ENCODE results near the gene SNTG2.
A peak's percentile ranks its signal among the peaks of the same experiment; 100 is the strongest.

Gene SNTG2

DNA sequence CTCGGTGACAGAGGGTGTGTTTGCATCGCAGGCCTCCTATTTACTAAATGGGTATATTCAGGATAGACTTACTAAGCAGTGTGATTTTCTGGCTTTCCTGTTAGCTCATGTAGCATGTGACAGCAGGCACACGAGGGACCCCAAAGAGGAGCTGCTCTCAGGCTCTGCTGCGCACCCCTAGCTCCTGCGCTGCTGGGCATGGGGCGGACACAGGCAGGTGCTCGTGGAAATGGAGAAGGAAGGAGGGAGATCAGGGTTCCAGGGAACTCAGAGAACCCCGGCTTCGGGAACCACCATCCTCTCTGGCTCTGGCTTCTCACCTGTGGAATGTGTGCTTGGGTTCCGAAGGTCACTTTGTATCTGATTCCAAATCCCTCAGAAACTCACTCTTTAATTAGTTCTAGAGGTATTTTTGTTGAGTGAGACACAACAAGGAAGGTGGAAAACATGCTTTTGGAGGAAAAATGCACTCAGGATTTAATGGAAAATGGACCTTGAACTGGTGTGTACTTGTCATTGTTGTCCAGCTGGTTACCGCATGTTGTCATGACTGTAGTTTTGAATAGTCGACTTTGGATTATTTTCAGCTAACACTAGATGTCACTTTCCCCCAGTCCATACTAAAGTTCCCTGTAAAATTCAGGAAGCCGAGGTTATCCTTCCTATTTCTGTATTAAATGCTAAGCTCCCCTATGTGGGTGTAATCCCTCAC lies 3.5 kb downstream of the SNTG2 start:
- DNase-seq = no peak
- no peak for TF ChIP-seq POLR2A (IDR thresholded peaks at IDR 0.05; ENCODE audit: low read length)
- no peak for TF ChIP-seq GATA1 (IDR thresholded peaks at IDR 0.05; ENCODE audit: low read depth, low read length)

DNA sequence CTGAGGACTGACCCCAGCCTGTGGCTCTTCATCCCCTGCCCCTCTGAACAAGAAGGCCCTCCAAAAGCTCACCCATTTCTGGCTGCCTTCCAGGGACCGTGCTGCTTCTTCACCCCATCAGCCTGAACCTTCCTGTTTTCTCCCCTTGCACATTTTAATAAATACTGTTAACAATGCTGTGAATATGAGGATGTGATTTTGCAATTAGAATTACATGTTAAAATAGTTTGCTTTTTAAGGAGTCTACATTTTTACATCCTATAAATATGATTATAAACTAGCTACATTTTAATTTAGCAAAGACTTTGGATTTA lies 4.0 kb downstream of the SNTG2 start:
- no peak for DNase-seq
- TF ChIP-seq POLR2A (IDR thresholded peaks at IDR 0.05; ENCODE audit: low read length) = no peak
- no peak for TF ChIP-seq GATA1 (IDR thresholded peaks at IDR 0.05; ENCODE audit: low read depth, low read length)

DNA sequence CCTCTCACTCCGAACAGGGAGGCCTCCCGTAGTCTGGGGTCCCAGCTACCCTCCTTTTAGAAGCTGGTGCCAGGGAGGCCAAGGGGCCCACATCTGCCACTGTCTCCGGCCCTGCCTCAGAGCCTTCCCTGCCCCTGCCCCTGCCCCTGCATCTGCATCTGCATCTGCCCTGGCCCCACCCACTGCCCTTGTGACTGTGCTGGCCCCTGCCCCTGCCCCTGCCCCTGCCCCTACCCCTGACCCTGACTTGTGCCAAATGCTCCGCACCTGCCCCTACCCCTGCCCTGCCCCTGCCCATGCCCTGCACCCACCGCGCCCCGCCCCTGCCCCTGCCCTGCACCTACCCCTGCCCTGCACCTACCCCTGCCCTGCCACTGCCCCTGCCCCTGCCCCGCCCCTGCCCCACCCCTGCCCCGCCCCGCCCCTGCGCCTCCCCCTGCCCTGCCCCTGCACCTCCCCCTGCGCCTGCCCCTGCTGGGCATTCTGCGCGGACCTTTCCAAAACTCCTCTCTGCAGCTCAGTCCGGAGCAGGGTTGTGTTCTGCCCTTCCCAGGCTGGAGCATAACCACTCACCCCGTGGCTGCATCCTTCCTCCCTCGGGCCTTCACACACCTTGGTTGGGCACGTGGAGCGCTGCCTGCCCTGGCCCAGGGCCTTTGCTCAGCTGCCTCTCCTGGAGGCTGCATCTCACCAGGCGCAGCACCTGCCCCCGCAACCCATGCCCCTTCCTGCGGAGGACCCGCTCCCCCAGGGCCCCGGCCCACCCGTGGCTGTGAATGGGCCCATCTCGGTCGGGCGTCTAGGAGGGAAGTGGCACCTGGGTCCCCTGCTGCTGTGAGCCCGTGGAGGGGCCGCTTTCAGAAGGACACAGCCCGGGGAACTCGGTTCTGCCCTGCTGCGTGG lies 5.4 kb downstream of the SNTG2 start:
- no peak for DNase-seq
- TF ChIP-seq POLR2A (IDR thresholded peaks at IDR 0.05; ENCODE audit: low read length) (no peak), GATA1 (IDR thresholded peaks at IDR 0.05; ENCODE audit: low read depth, low read length) (no peak)

DNA sequence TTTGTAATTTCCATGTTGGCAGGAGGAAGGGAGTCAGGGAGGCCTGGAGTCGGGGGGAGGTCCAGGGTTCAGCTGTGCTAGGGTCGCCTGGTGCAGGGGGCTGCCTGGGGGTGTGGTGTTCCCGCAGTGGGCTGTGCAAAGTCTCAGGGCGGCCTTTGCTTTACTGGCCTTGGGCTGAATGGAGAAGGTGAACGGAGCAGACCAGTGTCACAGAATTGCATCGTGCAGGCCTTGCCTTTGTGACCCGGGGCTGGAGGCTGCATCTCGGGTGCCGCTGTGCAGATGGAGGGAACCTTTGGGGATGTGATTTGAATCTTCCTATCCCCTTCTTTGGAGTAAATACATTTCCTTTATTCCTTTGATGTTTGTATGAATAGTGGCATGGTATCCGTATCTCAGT lies 8.8 kb downstream of the SNTG2 start:
- TF ChIP-seq POLR2A (IDR thresholded peaks at IDR 0.05; ENCODE audit: low read length) (no peak), GATA1 (IDR thresholded peaks at IDR 0.05; ENCODE audit: low read depth, low read length) (no peak)
- DNase-seq = no peak

DNA sequence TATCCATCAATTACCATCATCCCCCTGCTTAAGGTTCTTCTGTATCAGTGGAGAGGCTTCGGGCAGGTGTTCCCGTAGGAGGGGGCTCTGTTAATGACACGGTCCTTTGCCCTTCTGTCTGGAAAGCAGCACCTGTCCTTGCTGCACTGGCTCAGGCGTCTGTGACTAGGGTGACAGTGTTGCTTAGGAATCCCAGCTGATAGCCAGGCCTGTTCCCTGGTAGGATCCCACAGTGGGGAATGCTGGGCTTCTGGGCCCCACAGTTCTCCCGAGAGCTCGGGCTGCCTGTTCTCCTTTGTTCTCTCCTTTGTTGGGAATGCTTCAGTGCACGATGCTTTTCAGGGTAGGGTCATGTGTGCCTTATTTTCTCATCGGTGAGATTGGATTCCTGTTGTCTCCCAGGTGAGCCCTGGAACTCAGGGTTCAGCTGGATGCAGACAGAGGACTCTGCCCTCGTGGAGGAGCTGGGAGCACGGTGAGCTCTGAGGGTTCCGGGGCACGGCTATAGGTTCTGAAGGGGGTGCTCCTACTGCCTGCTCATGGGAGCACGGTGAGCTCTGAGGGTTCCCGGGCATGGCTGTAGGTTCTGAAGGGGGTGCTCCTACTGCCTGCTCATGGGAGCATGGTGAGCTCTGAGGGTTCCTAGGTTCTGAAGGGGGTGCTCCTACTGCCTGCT lies 9.6 kb downstream of the SNTG2 start:
- no peak for DNase-seq
- no peak for TF ChIP-seq GATA1 (IDR thresholded peaks at IDR 0.05; ENCODE audit: low read depth, low read length)
- no peak for TF ChIP-seq POLR2A (IDR thresholded peaks at IDR 0.05; ENCODE audit: low read length)

DNA sequence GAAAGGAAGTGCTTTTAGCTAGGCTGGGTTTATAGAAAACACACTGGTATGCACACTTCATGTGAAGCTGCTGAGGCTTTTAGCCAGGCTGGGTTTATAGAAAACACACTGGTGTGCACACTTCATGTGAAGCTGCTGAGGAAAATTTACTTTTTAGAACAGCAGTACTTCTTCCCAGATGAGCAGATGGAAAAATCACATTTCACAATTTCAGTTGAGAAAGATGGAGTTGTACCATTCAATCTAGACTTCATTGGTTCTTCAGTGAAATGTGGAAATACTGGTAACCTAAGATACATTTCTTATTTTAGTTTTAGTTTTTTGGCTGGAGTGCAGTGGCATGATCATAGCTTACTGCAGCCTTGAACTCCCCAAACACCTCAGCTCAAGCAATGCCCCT lies 11.1 kb downstream of the SNTG2 start:
- DNase-seq = no peak
- no peak for TF ChIP-seq GATA1 (IDR thresholded peaks at IDR 0.05; ENCODE audit: low read depth, low read length)
- TF ChIP-seq POLR2A (IDR thresholded peaks at IDR 0.05; ENCODE audit: low read length) = no peak

DNA sequence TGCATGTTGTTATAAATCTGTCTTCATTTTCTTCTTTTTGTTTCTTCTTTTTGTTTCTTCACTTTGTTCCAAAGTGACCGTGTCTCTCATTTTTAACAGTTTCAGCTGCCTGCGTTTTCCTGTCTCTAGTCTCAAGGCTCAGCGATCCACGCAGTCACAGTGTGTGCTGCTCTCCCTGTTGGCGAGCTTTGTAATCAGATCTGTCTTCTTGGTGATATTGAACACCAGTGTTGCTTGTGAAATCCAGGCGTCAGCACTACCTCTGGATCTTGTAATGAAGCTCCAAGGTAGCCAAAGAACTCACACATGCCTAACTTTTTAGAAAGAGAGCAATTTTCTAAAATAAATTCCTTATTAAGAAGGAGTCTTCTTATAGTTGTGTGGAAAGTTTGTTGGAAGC lies 13.2 kb downstream of the SNTG2 start:
- TF ChIP-seq POLR2A (IDR thresholded peaks at IDR 0.05; ENCODE audit: low read length) = no peak
- TF ChIP-seq GATA1 (IDR thresholded peaks at IDR 0.05; ENCODE audit: low read depth, low read length) = no peak

DNA sequence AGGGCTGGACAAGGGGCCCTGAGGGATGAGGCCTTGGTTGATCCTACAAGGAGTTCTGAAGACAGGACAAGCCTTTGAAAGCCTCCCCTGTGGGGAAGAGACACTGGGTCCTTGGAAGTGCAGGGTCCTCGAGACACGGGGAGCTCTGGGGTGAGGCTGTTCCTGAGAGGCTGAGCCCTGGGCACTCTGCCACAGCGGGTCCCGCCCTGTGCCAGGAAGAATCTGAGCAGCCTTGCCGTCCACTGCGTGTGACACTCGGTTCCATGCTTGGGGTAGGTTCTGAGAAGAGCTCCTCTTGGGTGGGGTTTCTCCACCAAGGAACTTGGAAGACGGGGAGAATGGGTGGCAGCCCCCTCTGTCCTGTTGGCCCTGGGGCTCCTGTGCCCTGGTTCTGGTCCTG lies 13.9 kb downstream of the SNTG2 start:
- no peak for TF ChIP-seq POLR2A (IDR thresholded peaks at IDR 0.05; ENCODE audit: low read length)
- TF ChIP-seq GATA1 (IDR thresholded peaks at IDR 0.05; ENCODE audit: low read depth, low read length) = no peak
- DNase-seq = no peak

More for the DNA sequence above, 13.2 kb downstream of the SNTG2 start:
- no peak for DNase-seq

DNA sequence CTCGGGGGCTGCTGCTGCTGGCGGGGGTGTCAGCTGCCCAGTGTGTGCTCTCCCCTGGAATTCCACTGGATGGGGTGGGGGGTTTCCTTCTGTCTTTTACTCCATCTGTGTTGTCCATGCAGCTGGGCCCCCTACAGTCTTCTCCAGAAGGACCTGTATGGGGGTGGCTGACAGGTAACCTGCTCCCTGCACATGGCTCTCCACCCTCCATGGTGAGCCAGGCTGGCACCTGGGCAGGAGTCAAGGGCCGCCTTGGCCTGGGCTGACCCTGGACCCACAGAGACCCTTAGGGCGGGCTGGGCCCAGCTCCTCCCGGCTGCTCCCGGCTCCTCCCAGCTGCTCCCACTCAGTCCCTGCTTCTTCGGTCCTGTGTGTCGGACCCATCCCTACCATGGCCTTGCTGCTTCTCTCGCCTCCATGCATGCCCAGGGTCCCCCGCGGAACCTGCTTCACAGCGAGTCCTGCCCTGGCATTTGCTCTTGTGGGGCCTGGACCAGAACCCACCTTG lies 15.0 kb downstream of the SNTG2 start:
- no peak for DNase-seq

DNA sequence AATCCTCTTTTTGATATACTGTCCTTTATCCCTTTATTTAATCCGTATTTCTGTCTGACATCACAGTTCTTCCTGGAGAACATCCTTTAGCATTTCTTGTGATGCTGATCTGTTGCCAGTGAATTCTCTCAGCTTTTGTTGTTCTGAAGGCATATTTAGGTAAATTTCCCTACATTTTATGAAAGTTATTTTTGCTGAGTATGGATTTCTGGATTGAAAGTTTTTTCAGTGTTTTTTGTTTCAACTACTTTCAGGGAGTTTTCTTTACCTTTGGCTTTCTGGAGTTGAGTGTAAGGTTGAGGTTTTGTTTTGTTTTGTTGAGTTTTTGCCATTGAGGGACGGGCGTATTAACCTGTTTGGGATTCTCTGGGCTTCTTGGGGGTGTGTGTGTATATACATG lies 22.5 kb downstream of the SNTG2 start:
- no peak for DNase-seq
- TF ChIP-seq POLR2A (IDR thresholded peaks at IDR 0.05; ENCODE audit: low read length) = no peak
- TF ChIP-seq GATA1 (IDR thresholded peaks at IDR 0.05; ENCODE audit: low read depth, low read length) = no peak

More for the DNA sequence above, 15.0 kb downstream of the SNTG2 start:
- no peak for TF ChIP-seq POLR2A (IDR thresholded peaks at IDR 0.05; ENCODE audit: low read length)
- TF ChIP-seq GATA1 (IDR thresholded peaks at IDR 0.05; ENCODE audit: low read depth, low read length) = no peak

DNA sequence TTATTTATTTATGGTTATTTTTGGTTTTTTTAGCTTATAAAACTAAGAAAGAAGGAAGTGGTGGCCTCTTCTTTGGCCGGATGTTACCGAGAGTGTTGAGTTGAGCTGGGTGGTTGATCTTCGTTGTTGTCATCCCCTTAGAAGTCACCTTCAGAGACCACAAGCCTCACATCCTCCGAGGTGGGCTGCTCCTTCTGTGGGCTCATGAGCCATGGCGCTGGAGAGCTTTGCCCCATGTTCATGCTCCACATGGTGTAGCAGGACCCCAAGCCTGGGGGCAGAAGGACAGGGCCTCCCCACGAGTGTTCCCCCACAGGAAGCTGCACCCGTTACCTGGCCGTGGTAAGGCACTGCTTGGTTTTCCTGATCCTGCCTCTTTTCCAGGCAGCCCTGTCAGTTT lies 23.4 kb downstream of the SNTG2 start:
- DNase-seq = no peak

DNA sequence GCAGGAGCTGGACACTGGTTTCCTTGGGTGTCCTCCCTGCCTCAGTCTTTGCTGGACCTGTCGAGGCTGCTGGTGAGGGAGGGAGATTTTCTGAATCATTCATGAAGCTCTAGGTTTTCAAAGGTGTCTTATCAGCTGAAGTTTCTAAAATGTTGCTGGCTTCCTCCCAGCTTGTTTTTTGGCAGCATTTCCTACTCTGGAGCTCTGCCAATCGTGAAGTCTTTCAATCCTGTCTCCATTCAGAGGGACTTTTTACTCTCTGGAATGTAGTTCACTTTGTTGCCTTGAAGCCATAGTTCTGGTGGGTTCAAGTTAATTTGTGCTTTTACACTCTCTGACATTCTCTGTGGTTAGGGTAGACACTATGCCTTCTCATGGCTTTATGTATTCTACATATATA lies 23.9 kb downstream of the SNTG2 start:
- peak in 1 of 2 experiments; percentile 1 for DNase-seq
- TF ChIP-seq POLR2A (IDR thresholded peaks at IDR 0.05; ENCODE audit: low read length) (no peak), GATA1 (IDR thresholded peaks at IDR 0.05; ENCODE audit: low read depth, low read length) (no peak)

More for the DNA sequence above, 23.4 kb downstream of the SNTG2 start:
- no peak for TF ChIP-seq POLR2A (IDR thresholded peaks at IDR 0.05; ENCODE audit: low read length)
- TF ChIP-seq GATA1 (IDR thresholded peaks at IDR 0.05; ENCODE audit: low read depth, low read length) = no peak

DNA sequence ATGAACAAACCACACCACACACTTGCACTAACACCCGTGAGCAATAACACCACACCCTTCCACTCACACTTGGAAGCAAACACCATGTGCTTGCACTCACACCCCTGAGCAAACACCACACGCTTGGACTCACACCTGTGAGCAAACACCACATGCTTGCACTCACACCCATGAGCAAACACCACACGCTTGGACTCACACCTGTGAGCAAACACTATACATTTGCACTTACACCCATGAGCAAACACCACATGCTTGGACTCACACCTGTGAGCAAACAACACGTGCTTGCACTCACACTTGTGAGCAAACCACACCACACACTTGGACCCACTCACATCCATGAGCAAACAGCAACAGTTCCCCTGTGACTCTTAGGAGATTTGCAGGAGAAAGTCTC lies 24.4 kb downstream of the SNTG2 start:
- DNase-seq = no peak
- TF ChIP-seq POLR2A (IDR thresholded peaks at IDR 0.05; ENCODE audit: low read length) (no peak), GATA1 (IDR thresholded peaks at IDR 0.05; ENCODE audit: low read depth, low read length) (no peak)

Data from erythroblast (primary cell).